Measurements from ENCODE around the gene C3orf22. TPM values are rescaled to one million over a fixed set of nuclear protein-coding genes. Genes with fewer than 3 reads are reported as not detected.
A peak's percentile ranks its signal among the peaks of the same experiment; 100 is the strongest.

C3orf22 gene
- total RNA-seq, 1 donor, result not detected

- Histone ChIP-seq H3K27me3 (ENCODE audit: insufficient read depth, low read length) (peaks cover 9% of the 10 kb centered on the region), H3K4me3 (ENCODE audit: insufficient read depth, low read length) (no peak within 1 kb of the TSS), H2AFZ (ENCODE audit: low read length) (no peak within 1 kb of the TSS), H3K79me2 (ENCODE audit: insufficient read depth, low read length) (no peaks in the 10 kb centered on the region), H3K4me1 (ENCODE audit: insufficient read depth, low read length) (no peaks in the 10 kb centered on the region), H3K27ac (ENCODE audit: low read depth, low read length) (no peak within 1 kb of the TSS), H4K20me1 (ENCODE audit: insufficient read depth, low read length) (no peaks in the 10 kb centered on the region), H3K9me3 (ENCODE audit: low read depth, low read length) (no peaks in the 10 kb centered on the region), H3K4me2 (ENCODE audit: insufficient read depth, low read length) (no peak within 1 kb of the TSS), H3K36me3 (ENCODE audit: insufficient read depth, low read length) (no peaks in the 10 kb centered on the region)
- DNase-seq (ENCODE audit: insufficient read length, low spot score, missing footprints), result peak; percentile 66
- no peak for TF ChIP-seq CTCF (IDR thresholded peaks at IDR 0.05; ENCODE audit: extremely low read depth, low read depth, low read length)
Measured at GRCh38 chr3:126517291-126517951, 41.3 kb downstream of the C3orf22 start, which contains the start of gene UROC1. Gene UROC1, minus strand, starts transcription at chr3:126517773. Its CDS starts 54 bp downstream, at chr3:126517719.

GRCh38 chr3:126516936-126517290 is 41.8 kb downstream of the C3orf22 start:
- no peak overlapping the region for H3K27ac ChIP-seq (ENCODE audit: low read depth, low read length)
- no peaks in the 10 kb centered on the region for H4K20me1 ChIP-seq (ENCODE audit: insufficient read depth, low read length)
- H3K36me3 ChIP-seq (ENCODE audit: insufficient read depth, low read length), result no peaks in the 10 kb centered on the region
- H3K9me3 ChIP-seq (ENCODE audit: low read depth, low read length), result no peaks in the 10 kb centered on the region
- DNase-seq (ENCODE audit: insufficient read length, low spot score, missing footprints), result peak; percentile 82
- no peak overlapping the region for H3K4me3 ChIP-seq (ENCODE audit: insufficient read depth, low read length)
- no peaks in the 10 kb centered on the region for H3K4me1 ChIP-seq (ENCODE audit: insufficient read depth, low read length)
- TF ChIP-seq CTCF (IDR thresholded peaks at IDR 0.05; ENCODE audit: extremely low read depth, low read depth, low read length), result no peak
- H3K4me2 ChIP-seq (ENCODE audit: insufficient read depth, low read length), result no peak overlapping the region
- no peaks in the 10 kb centered on the region for H3K79me2 ChIP-seq (ENCODE audit: insufficient read depth, low read length)
- no peak overlapping the region for H2AFZ ChIP-seq (ENCODE audit: low read length)
- peaks cover 8% of the 10 kb centered on the region for H3K27me3 ChIP-seq (ENCODE audit: insufficient read depth, low read length)

GRCh38 chr3:126516152-126516935 is 42.4 kb downstream of the C3orf22 start:
- no peak overlapping the region for H3K27ac ChIP-seq (ENCODE audit: low read depth, low read length)
- no peaks in the 10 kb centered on the region for H3K9me3 ChIP-seq (ENCODE audit: low read depth, low read length)
- no peak for TF ChIP-seq CTCF (IDR thresholded peaks at IDR 0.05; ENCODE audit: extremely low read depth, low read depth, low read length)
- H3K27me3 ChIP-seq (ENCODE audit: insufficient read depth, low read length), result peaks cover 8% of the 10 kb centered on the region
- no peaks in the 10 kb centered on the region for H3K79me2 ChIP-seq (ENCODE audit: insufficient read depth, low read length)
- no peak overlapping the region for H3K4me3 ChIP-seq (ENCODE audit: insufficient read depth, low read length)
- H4K20me1 ChIP-seq (ENCODE audit: insufficient read depth, low read length), result no peaks in the 10 kb centered on the region
- H2AFZ ChIP-seq (ENCODE audit: low read length), result no peak overlapping the region
- no peaks in the 10 kb centered on the region for H3K36me3 ChIP-seq (ENCODE audit: insufficient read depth, low read length)
- peak; percentile 65 for DNase-seq (ENCODE audit: insufficient read length, low spot score, missing footprints)
- no peak overlapping the region for H3K4me2 ChIP-seq (ENCODE audit: insufficient read depth, low read length)
- H3K4me1 ChIP-seq (ENCODE audit: insufficient read depth, low read length), result no peaks in the 10 kb centered on the region

GRCh38 chr3:126515066-126515706 is 43.5 kb downstream of the C3orf22 start:
- Histone ChIP-seq H3K27ac (ENCODE audit: low read depth, low read length) (no peak overlapping the region), H3K9me3 (ENCODE audit: low read depth, low read length) (no peaks in the 10 kb centered on the region), H2AFZ (ENCODE audit: low read length) (no peak overlapping the region), H4K20me1 (ENCODE audit: insufficient read depth, low read length) (no peaks in the 10 kb centered on the region), H3K79me2 (ENCODE audit: insufficient read depth, low read length) (no peaks in the 10 kb centered on the region), H3K4me2 (ENCODE audit: insufficient read depth, low read length) (no peak overlapping the region), H3K27me3 (ENCODE audit: insufficient read depth, low read length) (peaks cover 8% of the 10 kb centered on the region), H3K36me3 (ENCODE audit: insufficient read depth, low read length) (no peaks in the 10 kb centered on the region), H3K4me3 (ENCODE audit: insufficient read depth, low read length) (no peak overlapping the region), H3K4me1 (ENCODE audit: insufficient read depth, low read length) (no peaks in the 10 kb centered on the region)
- peak; percentile 50 for DNase-seq (ENCODE audit: insufficient read length, low spot score, missing footprints)
- TF ChIP-seq CTCF (IDR thresholded peaks at IDR 0.05; ENCODE audit: extremely low read depth, low read depth, low read length), result no peak
